ELR (cell line): ENCODE data around the gene ACACA.
"Not testable (repeated sequence)": the region's sequence is repeated elsewhere in the genome, so short reads cannot be mapped to it uniquely, and the experiment has no call there.

Source experiments
- DNase-seq: peaks from one replicate; pipeline ENCODE4 v3.0.0-alpha.2; 2015; ENCODE audit warnings: low read depth

The ACACA gene

DNA sequence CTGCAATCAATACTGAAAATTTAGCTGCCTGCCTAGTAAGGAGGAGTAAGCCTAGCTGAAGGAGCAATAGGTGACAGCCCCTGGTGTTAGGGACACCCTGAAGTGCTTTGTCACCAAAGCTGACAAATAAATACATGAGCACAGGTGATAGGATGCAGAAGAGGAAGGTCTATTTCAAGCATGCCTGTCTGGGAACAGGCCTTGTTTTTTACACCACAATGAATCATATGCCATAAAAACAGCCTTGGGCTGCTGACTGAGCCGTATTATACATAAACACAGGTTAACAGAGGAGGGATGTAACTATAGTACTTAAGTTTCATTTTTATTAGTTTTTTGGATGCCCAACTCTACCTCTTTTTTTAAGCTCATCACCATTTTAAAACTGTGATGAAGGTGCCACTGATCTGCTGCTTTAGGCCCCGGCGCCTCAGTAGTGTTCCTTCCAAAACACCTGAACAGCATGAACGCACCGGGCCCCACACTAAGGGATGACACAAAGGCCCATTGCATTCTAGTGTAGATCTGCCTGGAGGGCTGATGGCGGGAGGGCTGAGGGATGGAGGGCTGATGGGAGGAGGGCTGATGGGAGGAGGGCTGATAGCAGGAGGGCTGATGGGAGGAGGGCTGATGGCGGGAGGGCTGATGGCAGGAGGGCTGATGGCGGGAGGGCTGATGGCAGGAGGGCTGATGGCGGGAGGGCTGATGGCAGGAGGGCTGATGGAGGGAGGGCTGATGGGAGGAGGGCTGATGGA lies 307.5 kb downstream of the ACACA start:
- DNase-seq, result peak; percentile 73

DNA sequence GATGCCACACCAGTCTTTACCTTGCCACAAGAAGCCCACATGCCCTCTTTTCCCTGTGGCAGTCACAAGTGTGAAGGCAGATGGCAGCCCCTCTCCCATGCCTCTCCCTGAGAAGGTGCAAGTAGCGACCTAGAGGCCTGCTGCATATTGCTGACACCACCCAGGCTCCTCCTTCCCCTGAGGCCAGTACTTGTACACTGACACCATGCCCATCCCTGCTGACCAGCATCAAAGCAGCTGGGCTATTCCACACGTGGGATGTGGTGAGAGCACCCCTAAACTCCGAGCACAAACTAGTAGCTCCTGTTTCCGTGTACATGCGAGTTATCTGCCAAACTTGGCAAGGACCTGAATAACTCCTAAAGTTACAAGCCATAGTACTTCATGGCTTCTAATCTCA lies 308.5 kb downstream of the ACACA start:
- DNase-seq, result no peak

DNA sequence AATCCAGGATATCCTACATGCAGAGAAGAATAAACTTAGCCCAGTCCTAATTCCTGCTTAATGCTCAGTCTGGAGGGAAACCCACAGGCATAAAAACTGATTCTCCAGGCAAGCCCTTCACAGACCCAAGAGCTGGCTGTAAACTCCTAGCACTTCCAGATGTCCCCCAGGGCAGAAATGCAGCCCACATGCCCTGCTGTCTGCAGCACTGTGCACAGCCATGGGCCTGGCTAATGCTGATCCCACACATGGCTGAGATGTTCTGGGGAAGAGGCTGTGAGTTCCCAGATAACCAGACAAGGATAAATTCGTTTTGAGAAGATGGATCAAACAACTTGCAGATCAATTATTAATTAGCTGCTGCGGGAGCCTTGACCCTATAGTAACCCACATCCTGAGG lies 309.5 kb downstream of the ACACA start:
- DNase-seq, result no peak

DNA sequence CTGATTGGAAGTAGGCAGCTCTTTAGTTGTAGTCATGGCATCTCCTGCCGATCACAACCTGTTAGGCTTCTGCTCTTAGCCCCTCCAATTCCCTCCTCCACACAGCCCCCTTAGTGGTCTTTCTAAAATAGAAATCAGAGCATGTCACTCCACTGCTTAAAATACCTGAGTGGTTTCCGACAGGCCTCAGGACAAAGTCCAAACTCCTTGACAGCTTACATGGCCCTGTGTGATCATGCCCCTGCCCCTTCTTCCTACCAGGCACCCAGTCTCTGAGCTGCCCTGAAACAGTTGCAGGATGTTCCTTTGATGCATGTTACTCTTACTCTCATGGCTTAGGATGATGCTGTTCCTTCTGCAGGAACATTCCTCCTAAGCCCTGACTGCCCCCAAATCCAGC lies 310.6 kb downstream of the ACACA start:
- DNase-seq, result no peak

DNA sequence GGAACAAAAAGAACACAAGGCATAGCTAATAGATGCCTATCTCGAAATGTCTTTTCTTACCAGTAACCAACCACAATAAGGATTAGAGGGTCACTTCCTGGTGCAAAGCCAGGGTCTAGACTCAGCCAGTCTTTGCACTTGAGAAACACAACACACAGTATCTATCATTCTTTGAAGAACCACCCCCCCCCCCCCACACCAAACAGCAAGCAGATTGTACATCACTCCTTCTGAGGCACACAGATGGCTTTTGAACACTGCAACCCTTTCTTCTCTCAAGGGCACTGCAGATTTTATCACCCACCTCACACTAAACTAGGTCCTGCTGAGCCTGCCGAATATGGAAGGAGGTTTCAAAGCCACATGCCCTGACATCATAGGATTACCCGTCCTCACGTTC lies 312.2 kb downstream of the ACACA start:
- no peak for DNase-seq

DNA sequence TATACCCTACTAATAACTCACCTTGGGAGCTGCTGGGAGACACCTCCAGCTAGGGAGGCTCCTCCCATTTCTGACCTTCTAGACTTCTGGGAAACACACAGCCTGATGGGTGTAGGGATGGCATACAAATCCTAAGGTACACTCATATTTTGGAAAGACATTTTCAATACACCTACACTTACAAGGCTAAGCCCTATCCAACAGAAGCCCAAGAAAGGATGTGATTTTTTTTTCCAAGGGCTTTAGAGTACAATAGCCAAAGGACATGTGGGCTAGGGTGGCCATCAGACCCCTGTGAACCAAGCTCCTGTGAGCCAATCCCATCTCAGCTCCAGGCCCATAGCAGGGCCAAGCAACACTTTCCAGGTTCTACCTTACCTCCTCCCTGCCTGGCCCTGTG lies 313.9 kb downstream of the ACACA start:
- DNase-seq, result no peak

DNA sequence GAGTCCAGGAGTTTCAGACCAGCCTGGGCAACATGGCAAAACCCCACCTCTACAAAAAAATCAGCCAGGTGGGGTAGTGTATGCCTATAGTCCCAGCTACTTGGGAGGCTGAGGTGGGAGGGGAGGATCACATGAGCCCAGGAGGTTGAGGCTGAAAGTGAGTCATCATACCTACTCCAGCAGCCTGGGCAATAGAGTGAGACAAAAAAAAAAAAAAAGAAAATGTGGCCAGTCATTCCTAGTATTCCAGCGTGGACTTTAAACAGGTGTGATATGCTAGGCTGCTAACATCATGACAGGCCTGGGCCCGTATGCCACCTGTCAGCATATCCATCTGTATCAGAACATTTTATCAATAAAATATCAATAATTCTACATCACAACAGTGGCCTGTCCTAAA lies 314.6 kb downstream of the ACACA start:
- peak; percentile 20 for DNase-seq

DNA sequence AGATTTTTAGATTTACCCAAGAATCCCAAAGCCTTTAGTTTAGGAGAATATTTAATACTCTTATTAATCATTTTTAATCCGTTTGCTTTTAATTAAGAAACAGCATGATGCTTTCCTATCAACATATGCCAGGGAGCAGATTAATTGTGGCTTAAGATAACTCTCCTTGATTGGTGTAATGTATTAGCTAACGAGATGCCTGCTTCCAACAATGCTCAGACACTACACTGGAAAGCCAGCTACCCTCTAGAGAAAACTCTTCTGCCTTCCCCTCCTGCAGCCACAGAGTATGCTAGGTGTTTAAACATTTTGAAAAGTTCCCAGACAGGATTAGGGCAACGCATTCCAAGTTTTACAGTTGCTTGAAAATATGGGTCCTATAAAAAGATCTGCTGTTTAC lies 315.7 kb downstream of the ACACA start:
- DNase-seq, result no peak

DNA sequence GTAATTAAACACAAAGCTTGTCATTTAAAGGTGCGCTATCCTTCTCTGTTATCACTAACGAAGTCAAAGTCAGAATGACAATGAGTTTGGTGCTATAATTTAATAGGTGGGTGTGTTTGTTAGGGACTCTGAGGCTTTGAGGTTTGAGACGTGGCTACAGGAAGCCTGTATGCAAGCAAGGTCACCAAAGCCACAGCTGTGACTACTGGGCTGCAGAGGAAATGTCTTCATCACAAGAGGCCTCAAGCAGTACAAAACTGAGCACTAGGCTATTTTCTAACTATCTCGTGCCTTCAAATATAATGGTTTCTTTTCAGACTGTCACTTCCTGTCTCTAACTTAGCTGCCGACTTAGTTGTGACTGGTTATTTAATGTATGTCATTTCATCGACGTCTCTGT lies 316.7 kb downstream of the ACACA start:
- DNase-seq, result no peak

DNA sequence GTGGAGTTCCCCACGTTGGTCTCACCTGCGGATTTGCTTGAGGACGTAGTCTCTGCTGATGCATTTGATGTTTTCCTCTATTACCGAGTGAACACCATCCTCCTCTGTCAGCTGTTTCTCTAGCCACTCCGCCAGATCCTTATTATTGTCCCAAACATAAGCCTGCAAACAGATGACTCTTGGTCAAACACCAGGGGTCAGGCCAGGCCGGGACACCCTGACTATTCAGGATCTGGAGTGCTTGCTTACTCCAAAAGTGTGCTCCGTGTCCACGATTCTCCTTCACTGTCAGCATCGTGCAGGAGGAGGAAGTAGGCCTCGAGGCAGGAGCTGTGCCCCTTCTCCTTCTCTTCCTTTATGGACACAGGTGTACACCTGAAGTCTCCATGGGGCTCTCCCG lies 317.7 kb downstream of the ACACA start:
- DNase-seq, result no peak

DNA sequence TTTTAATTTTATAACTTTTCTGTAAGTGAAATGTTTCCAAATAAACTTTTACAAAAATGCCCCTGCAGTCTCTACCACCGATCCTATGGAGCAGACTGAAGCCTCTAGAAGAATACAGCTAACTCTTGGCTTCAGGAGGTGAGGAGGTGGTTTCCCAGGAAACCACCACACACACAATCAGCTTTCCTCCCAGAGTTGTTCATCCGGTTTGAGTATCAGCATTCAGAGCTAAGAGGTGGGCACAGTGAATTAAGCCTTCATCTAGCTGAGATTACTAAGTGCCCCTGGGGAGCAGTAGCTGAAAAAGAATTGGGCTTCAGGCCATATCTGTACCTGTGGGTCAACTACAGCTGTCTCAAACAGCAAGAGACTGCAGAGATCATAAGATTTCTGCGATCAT lies 318.2 kb downstream of the ACACA start:
- no peak for DNase-seq

DNA sequence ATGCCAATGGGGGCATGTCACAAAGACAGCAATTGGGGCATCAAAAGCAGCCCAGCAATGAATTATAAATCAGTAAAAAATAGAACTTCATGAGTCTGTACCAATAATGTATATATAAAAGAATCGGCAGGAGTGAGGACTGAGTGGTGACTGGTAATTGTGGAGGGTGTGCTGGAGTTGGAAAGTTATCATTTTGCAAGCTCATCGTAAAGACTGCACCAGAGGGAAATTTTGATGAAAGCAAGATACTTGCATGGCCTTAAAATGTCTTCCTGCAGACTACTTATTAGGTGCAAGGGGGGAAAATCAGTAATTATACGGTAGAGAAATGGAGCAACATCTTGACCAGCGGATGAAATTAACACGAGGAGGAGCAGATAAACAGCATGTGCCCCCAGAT lies 319.0 kb downstream of the ACACA start:
- no peak for DNase-seq

DNA sequence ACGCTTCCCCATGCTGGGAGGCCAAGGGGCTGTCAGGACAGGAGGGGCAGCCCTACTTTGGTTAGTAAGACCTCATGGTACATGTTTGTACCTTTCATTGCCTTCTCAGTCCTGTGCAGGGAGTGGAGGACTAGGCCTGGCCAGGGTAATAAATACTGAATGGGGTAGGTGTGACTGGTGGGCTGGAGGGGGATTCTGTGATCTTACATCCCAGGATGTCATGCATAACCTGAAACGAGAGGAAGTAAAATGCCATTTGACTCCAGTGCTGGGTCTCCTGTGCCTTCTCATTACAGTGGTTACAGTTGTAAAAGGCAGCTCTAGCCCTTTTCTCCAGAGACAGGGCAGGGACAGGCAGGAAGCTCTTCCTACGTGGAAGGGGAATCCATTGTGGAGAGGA lies 319.7 kb downstream of the ACACA start:
- no peak for DNase-seq

DNA sequence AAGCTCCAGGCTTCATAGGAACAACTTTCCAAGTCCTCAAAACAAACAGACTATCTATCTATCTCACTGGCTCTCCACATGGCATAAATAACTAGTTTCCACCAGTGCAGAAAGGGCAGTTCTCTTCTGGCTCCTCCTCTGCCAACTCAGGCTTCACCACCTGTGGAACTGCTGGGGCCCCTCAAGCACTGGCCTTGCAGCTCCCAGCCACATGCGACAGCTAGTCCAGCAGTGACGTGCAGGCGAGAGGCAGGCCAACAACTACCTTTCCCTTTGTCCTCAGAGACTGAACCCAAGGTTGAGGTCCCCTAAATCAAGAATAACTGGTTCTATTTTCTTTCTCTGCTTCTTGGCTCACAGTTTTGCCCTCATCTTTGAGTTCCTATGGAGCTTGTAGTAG lies 320.3 kb downstream of the ACACA start:
- DNase-seq, result no peak

DNA sequence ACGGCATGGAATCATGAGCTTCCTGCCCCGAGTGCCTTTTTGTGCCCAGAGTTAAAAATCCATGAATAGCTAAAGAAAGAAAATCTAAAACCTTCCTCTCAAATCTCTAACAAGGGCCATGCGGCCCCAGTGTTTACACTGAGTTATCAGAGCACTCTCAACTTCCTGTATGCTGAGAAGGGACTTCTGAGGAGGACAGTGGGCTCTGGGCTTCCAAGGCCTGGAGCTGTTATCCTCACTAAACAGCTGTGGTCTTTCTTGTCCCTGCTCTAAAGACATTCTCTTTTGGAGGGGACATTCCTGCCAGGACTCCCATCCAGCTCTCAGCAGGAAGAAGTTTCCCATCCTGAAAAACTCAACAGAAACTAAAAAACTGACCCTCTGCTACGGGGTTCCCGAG lies 322.3 kb downstream of the ACACA start:
- DNase-seq, result no peak

DNA sequence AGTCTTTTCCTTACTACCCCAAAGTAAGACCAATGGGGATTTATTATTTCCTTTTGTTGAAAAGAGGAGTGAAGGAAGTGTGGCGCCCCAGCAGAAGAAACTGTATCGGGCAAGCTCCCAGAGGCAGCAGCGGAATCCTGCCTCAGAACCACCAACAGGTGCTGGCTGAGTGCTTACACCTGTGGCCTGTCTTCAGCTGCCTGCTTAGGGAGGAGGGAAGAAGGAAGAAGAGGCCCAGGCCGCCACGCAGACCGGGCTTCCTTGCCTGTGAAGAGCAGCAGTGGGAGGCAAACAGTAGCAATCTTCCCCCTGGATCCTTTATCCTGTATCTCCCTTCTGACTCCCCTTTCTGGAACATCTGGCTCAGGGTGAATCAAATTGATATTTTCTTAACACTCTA lies 323.2 kb downstream of the ACACA start:
- DNase-seq, result no peak

DNA sequence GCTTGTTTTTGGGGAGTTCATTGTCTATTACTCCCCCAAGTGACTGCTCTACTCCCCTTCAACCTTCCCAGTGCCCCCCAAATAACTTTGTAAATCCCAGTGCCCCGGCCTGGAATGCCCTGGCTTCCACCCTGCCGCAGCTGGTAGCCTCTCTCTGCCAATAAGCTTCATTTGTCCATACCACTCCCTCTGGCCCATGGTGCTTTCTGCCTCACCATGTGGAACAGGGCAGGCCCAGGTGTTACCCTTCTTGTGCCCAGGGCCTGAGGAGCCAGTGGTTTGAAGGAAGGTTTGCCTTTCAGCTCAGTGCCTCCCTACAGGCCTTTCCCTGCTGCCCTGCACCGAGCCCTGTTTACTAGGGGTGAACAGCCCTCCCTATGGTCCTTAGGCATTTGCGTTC lies 323.7 kb downstream of the ACACA start:
- no peak for DNase-seq

DNA sequence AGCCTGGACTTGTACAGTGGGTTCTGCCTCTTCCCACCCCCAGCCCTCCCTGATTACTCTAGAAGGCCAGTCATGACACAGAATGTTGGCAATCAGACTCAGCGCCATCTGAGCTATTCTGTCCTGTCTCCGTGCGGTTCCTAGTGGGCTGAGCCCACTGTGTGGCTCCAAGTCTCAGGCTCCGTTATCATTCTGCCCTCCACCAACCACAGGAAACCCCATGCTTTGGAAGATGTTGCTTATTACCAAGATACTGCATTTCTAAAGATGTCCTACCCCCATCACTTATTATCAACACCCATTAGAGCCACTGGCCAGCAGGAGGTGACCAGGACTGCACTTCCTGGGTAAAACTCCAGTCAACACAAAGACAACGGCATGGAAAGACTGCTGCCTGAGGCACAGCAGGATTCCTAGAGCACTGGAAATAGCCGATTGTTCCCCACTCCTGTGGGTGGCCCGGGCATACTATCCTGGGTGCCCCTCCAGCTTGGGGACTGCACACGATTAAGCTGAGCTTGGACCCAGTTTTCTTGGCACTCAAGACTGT lies 324.2 kb downstream of the ACACA start:
- no peak for DNase-seq

DNA sequence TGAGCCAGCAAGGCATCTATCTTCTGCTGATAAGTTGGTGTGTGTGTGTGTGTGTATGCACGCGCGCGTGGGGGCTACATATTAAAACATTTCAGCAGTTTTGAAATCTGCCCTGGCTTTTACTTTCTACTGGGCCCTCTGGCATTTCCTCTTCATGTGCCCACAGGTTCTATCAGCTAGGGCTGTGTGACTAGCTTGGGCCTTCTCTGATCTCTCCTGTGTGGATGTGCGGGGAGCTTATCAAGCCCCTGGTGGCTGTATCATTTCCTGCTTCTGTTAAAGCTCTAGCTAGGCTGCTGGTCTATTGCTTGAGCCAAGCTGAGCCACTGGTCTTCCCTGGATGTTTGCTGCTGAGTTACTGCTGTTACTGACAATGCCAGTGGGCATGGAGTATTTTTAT lies 325.3 kb downstream of the ACACA start:
- DNase-seq, result no peak

DNA sequence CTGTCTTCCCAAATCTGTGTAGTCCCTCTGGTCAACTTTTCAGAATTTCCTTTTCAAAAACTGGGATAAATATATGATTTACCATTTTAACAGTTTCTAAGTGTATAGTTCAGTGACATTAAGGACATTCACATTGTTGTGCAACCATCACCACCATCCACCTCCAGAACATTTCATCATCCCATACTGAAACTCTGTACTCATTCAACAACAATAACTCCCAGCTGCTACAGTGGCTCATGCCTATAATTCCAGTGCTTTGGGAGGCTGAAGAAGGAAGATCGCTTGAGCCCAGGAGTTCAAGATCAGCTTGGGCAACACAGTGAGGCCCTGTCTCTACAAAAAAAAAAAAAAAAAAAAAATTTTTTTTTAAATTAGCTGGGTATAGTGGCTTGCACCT lies 326.9 kb downstream of the ACACA start:
- DNase-seq, result no peak

DNA sequence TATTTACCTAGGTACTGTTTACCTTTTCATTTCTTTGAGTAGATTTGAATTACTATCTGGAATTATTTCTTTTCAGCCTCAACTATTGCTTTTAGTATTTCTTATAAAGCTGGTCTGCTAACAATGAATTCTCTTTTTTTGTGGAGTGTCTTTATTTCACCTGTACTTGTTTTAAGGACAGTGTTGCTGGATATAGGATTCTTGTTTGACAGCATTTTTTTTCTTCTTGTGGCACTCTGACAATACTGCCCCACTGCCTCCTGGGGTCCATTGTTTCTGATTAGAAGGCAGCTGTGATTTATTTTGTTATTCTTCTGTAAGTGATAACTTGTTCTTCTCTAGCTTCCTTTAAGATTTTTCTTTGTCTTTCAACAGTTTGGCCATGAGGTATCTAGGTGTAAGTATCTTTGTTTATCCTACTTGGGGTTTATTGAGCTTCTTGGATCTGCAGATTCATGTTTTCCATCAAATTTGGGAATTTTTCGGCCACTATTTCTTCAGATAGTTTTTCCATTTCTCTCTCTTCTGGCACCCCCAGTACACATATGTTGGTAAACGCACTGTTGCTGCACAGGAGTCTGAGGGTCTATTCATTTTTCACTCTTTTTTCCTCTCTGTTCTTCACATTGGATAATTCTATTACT lies 327.4 kb downstream of the ACACA start:
- DNase-seq, result no peak

DNA sequence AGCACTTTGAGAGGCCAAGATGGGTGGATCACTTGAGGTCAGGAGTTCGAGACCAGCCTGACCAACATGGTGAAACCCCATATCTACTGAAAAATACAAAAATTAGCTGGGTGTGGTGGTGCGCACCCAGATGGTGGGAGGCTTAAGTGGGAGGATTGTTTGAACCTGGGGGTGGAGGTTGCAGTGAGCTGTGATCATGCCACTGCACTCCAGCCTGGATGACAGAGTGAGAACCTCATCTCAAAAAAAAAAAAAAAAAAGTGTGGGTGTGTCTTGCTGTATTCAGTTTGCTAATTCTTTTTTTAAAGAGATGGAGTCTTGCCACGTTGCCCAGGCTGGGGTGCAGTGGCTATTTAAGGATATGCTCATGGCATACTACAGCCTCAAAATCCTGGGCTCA lies 333.2 kb downstream of the ACACA start:
- DNase-seq, result not testable (repeated sequence)

DNA sequence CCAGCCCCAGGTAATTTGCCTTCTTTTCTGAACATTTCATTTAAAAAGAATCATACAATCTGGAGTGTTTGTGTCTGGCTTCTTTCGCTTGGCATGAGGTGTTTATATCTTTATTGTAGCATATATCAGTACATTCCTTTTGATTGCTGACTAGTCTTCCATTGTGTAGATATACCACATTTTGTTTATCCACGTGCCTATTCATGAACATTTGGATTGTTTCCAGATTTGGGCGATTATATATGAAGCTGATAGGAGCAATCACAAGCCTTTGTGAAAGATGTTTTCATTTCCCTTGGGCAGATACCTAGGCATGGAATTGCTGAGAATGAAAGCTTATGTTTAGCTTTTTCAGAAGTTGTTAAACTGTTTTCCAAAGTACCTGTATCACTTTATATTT lies 337.5 kb downstream of the ACACA start:
- DNase-seq, result no peak

DNA sequence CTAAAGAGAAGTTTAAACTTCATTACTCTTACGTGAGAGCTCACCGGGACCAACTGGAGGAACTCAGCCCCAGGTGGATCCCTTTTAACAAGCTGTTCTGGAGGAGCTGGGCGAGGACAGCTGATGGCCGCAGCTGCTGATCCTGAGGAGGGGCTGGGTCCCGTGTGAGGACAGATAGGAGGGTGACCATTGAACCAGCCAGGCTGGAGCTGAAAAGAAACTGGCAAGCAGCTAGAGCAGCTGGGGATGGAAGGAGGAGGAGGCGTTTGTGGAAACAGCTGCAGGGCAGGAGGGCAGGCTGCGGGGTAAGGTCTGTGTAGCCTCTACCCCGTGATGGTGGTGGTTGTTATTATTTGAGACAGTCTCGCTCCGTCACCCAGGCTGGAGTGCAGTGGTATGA lies 338.4 kb downstream of the ACACA start:
- DNase-seq, result no peak
